Lower leg skin (tissue), 3 donors: ENCODE measurements around the gene UBQLN3.

Source experiments
- CTCF ChIP-seq, 3 donors: fragments of 450-650 bp; IDR thresholded peaks; one replicate each; pipeline ENCODE4 v1.5.1; 2016; ENCODE audit warnings: antibody characterized with exemption in 3 of 3, mild to moderate bottlenecking in 3 of 3, moderate library complexity in 2 of 3
- POLR2A ChIP-seq, 2 donors: fragments of 450-650 bp; IDR thresholded peaks; one replicate each; pipeline ENCODE4 v1.6.1; 2016 to 2017; ENCODE audit warnings: antibody characterized with exemption in 2 of 2, mild to moderate bottlenecking in 1 of 2, moderate library complexity in 1 of 2

GRCh38 chr11:5467527-5467926 is 42.2 kb downstream of the UBQLN3 start:
- no peak for TF ChIP-seq CTCF (IDR thresholded peaks at IDR 0.05)
- no peak for TF ChIP-seq POLR2A (IDR thresholded peaks at IDR 0.05)
